ENCODE measurements around the gene SIRT6.
"Not testable (repeated sequence)": the region's sequence is repeated elsewhere in the genome, so short reads cannot be mapped to it uniquely, and the experiment has no call there.

SIRT6 gene

DNA sequence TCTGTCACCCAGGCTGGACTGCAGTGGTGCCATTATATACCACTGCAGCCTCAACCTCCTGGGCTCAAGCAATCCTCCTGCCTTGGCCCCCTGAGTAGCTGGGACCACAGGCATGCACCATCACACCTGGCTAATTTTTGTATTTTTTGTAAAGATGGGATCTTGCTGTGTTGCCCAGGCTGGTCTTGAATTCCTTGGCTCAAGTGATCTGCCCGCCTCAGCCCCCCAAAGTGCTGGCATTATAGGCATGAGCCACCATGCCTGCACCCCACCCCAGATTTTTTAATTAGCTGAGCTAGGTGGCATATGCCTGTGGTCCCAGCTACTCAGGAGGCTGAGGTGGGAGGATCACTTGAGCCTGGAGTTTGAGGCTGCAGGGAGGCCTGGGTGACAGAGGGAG is 39.4 kb downstream of the SIRT6 start:
- not testable (repeated sequence) for H3K9me3 ChIP-seq (ENCODE audit: control insufficient read depth, low read depth, low read length); H3K4me1 ChIP-seq (ENCODE audit: control insufficient read depth, low read depth, low read length); H3K27ac ChIP-seq (ENCODE audit: low read length); H3K9ac ChIP-seq (ENCODE audit: low read length); H3K27me3 ChIP-seq (ENCODE audit: control insufficient read depth, insufficient read depth, low read length); H3K36me3 ChIP-seq (ENCODE audit: control insufficient read depth, low read depth, low read length); H3K4me3 ChIP-seq (ENCODE audit: low read length)

DNA sequence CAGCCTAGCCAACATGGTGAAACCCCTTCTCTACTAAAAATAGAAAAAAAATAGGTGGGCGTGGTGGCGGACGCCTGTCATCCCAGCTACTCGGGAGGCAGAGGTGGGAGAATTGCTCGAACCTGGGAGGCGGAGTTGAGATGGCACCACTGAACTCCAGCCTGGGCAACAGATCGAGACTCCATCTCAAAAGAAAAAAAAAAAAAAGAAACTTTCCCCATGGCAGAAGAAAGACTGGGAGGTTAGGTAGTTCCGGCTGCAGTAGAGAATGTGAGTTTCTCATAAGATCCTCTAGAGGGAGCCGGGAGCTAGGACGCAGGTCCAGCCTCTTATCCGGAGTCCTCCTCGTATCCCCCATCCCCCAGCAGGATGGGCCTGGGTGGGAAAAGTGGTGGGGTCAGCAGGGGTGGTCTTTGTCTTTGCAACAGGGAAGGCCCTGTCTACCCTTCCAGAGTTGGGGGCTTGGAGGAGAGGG is 42.1 kb downstream of the SIRT6 start:
- Histone ChIP-seq H3K27ac (ENCODE audit: low read length) (no peak overlapping the region), H3K4me1 (ENCODE audit: control insufficient read depth, low read depth, low read length) (no peaks in the 10 kb centered on the region), H3K36me3 (ENCODE audit: control insufficient read depth, low read depth, low read length) (no peaks in the 10 kb centered on the region), H3K9me3 (ENCODE audit: control insufficient read depth, low read depth, low read length) (no peaks in the 10 kb centered on the region), H3K4me3 (ENCODE audit: low read length) (no peak overlapping the region), H3K27me3 (ENCODE audit: control insufficient read depth, insufficient read depth, low read length) (no peaks in the 10 kb centered on the region), H3K9ac (ENCODE audit: low read length) (no peak overlapping the region)

DNA sequence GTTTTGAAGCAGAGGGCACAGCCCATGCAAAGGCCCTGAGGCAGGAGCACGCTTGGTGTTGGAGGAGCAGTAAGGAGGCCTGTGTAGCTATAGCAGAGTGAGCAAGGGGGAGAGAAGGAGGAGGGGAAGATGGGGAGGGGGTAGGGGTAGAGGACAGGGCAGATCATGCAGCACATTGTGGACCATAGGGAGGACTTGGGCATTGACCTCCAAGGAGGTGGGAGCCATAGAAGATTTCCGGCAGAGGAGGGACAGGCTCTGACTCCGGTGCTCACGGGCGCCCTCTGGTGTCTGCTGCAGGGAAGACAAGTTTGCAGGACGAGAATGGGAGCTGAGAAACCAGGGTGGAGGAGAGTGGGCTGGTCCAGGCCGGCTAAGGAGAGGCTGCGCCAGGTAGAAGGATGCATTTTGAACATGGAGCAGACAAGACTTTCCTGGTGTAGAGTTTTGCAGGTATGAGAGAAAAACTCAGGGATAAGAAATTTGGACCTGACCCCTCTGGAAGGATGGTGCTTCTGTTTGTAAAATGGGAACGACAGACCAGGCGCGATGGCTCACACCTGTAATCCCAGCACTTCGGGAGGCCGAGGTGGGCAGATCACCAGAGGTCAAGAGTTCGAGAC is 42.6 kb downstream of the SIRT6 start:
- Histone ChIP-seq H3K4me1 (ENCODE audit: control insufficient read depth, low read depth, low read length) (no peaks in the 10 kb centered on the region), H3K9ac (ENCODE audit: low read length) (no peak overlapping the region), H3K27ac (ENCODE audit: low read length) (no peak overlapping the region), H3K27me3 (ENCODE audit: control insufficient read depth, insufficient read depth, low read length) (no peaks in the 10 kb centered on the region), H3K4me3 (ENCODE audit: low read length) (no peak overlapping the region), H3K9me3 (ENCODE audit: control insufficient read depth, low read depth, low read length) (no peaks in the 10 kb centered on the region), H3K36me3 (ENCODE audit: control insufficient read depth, low read depth, low read length) (no peaks in the 10 kb centered on the region)

DNA sequence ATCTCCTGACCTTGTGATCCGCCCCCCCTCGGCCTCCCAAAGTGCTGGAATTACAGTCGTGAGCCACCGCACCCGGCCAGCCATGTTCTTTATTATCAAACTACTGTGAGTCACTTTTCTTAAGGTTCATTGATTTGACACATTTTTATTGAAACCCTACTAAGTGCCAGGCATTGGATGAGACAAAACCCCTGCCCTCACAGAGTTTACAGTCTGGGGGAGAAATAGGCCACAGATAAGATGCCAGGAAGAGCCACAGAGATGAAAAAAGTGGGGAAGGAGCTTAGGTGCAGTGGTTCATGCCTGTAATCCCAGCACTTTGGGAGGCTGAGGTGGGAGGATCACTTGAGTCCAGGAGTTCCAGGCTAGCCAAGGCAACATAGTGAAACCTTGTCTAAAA is 43.9 kb downstream of the SIRT6 start:
- H3K4me3 ChIP-seq (ENCODE audit: low read length) = no peak overlapping the region
- H3K9me3 ChIP-seq (ENCODE audit: control insufficient read depth, low read depth, low read length) = no peaks in the 10 kb centered on the region
- no peaks in the 10 kb centered on the region for H3K36me3 ChIP-seq (ENCODE audit: control insufficient read depth, low read depth, low read length)
- H3K9ac ChIP-seq (ENCODE audit: low read length) = no peak overlapping the region
- H3K27me3 ChIP-seq (ENCODE audit: control insufficient read depth, insufficient read depth, low read length) = no peaks in the 10 kb centered on the region
- H3K4me1 ChIP-seq (ENCODE audit: control insufficient read depth, low read depth, low read length) = no peaks in the 10 kb centered on the region
- no peak overlapping the region for H3K27ac ChIP-seq (ENCODE audit: low read length)

DNA sequence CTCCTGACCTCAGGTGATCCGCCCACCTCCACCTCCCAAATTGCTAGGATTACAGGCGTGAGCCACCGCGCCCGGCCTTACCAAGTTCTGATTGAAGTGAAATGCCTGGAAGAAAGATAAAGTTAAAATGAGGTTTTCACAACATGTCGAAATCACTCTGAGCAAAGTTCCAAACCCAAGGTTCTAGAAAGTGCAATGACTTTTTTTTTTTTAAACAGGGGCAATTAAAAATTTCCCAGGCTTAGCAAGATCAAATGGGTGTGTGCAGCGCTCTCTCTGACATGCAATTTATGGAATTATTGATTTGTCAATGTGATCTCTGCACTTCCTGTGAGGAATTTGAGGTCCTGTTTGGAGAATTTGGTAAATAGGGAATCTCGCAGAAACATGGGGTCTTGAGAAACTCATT is 45.7 kb downstream of the SIRT6 start:
- no peak overlapping the region for H3K4me3 ChIP-seq (ENCODE audit: low read length)
- H3K36me3 ChIP-seq (ENCODE audit: control insufficient read depth, low read depth, low read length) = no peaks in the 10 kb centered on the region
- no peak overlapping the region for H3K27ac ChIP-seq (ENCODE audit: low read length)
- H3K9me3 ChIP-seq (ENCODE audit: control insufficient read depth, low read depth, low read length) = no peaks in the 10 kb centered on the region
- no peaks in the 10 kb centered on the region for H3K27me3 ChIP-seq (ENCODE audit: control insufficient read depth, insufficient read depth, low read length)
- H3K9ac ChIP-seq (ENCODE audit: low read length) = no peak overlapping the region
- H3K4me1 ChIP-seq (ENCODE audit: control insufficient read depth, low read depth, low read length) = no peaks in the 10 kb centered on the region

DNA sequence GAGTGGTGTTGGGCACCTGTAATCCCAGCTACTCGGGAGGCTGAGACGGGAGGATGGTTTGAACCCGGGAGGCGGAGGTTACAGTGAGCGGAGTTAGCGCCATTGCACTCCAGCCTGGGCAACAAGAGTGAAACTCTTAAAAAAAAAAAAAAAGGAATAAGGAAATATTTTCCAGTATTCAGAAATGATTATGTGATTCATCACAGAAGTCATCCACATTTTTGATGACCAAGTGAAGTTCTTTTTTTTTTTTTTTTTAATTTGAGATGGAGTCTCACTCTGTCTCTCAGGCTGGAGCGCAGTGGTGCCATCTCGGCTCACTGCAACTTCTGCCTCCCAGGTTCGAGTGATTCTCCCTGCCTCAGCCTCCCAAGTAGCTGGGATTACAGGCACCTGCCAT is 47.0 kb downstream of the SIRT6 start:
- not testable (repeated sequence) for H3K27me3 ChIP-seq (ENCODE audit: control insufficient read depth, insufficient read depth, low read length); H3K36me3 ChIP-seq (ENCODE audit: control insufficient read depth, low read depth, low read length); H3K4me1 ChIP-seq (ENCODE audit: control insufficient read depth, low read depth, low read length); H3K9ac ChIP-seq (ENCODE audit: low read length); H3K27ac ChIP-seq (ENCODE audit: low read length); H3K4me3 ChIP-seq (ENCODE audit: low read length); H3K9me3 ChIP-seq (ENCODE audit: control insufficient read depth, low read depth, low read length)

DNA sequence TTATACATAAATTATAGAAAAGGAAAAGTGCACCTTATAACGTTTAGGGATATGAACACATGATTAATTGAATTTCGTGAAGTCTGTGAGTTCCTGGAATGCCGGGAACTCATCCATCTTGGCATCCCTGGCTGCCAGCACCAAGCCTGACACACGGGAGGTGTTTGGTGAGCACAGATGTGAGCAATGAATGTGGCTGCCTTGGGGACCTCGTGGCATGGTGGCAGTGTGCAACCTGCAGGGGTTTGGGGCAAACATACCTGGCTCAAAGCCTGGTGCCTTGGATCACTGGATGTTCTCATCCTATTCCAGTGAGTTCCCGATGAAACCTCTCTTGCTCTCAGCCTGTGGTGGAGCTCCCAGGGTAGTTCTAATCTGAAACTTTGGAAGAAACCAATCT is 48.0 kb downstream of the SIRT6 start:
- H3K9ac ChIP-seq (ENCODE audit: low read length) = no peak overlapping the region
- H3K27ac ChIP-seq (ENCODE audit: low read length) = no peak overlapping the region
- no peaks in the 10 kb centered on the region for H3K36me3 ChIP-seq (ENCODE audit: control insufficient read depth, low read depth, low read length)
- no peaks in the 10 kb centered on the region for H3K27me3 ChIP-seq (ENCODE audit: control insufficient read depth, insufficient read depth, low read length)
- no peaks in the 10 kb centered on the region for H3K9me3 ChIP-seq (ENCODE audit: control insufficient read depth, low read depth, low read length)
- no peak overlapping the region for H3K4me3 ChIP-seq (ENCODE audit: low read length)
- H3K4me1 ChIP-seq (ENCODE audit: control insufficient read depth, low read depth, low read length) = no peaks in the 10 kb centered on the region

DNA sequence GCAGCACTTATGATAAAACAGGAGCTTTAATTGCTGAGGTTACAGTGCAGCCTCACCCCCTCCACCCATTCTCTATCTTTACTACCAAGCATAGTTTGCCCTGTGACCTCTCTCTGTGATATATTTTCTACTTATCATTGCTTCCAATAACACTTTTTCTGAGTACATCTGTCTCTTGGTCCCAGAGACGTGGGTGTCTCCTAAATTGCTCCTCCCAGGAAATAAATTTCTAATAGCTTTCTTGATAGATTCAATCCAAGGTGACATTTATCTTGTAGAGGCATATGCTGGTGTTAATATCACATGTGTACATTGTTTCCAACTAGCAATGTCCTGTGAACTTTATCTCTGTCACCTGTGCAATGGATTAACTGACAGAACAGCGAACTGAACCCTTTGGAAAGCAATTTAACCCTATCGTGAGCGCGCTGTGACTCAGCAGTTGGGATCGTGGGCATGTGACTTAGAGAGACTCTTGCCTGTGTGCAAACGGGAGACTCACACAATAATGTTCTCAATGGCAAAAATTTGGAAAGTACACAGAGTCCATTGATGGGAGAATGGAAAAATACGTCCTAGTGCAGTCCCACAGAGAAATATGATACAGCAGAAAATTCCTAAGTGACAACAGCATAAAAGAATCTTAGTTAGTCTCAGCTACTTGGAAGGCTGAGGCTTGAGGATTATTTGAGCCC is 51.5 kb downstream of the SIRT6 start:
- Histone ChIP-seq H3K9me3 (ENCODE audit: control insufficient read depth, low read depth, low read length) (no peaks in the 10 kb centered on the region), H3K4me3 (ENCODE audit: low read length) (no peak overlapping the region)

DNA sequence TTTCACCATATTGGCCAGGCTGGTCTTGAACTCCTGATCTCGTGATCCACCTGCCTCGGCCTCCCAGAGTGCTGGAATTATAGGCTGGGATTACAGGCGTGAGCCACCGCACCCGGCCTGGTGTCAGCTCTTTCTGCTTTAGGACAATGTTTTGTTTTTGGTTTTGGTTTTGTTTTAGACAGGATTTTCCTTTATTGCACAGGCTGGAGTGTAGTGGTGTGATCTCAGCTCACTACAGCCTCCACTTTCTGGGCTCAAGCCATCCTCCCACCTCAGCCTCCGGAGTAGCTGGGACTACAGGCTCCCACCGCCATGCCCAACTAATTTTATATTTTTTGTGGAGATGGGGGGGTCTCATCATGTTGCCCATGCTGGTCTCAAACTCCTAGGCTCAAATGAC is 53.3 kb downstream of the SIRT6 start:
- not testable (repeated sequence) for H3K27ac ChIP-seq (ENCODE audit: low read length); H3K36me3 ChIP-seq (ENCODE audit: control insufficient read depth, low read depth, low read length); H3K27me3 ChIP-seq (ENCODE audit: control insufficient read depth, insufficient read depth, low read length); H3K4me3 ChIP-seq (ENCODE audit: low read length); H3K9ac ChIP-seq (ENCODE audit: low read length); H3K9me3 ChIP-seq (ENCODE audit: control insufficient read depth, low read depth, low read length); H3K4me1 ChIP-seq (ENCODE audit: control insufficient read depth, low read depth, low read length)

More for the DNA sequence above, 51.5 kb downstream of the SIRT6 start:
- no peaks in the 10 kb centered on the region for H3K36me3 ChIP-seq (ENCODE audit: control insufficient read depth, low read depth, low read length)
- no peak overlapping the region for H3K27ac ChIP-seq (ENCODE audit: low read length)
- no peak overlapping the region for H3K9ac ChIP-seq (ENCODE audit: low read length)
- H3K4me1 ChIP-seq (ENCODE audit: control insufficient read depth, low read depth, low read length) = no peaks in the 10 kb centered on the region
- no peaks in the 10 kb centered on the region for H3K27me3 ChIP-seq (ENCODE audit: control insufficient read depth, insufficient read depth, low read length)

DNA sequence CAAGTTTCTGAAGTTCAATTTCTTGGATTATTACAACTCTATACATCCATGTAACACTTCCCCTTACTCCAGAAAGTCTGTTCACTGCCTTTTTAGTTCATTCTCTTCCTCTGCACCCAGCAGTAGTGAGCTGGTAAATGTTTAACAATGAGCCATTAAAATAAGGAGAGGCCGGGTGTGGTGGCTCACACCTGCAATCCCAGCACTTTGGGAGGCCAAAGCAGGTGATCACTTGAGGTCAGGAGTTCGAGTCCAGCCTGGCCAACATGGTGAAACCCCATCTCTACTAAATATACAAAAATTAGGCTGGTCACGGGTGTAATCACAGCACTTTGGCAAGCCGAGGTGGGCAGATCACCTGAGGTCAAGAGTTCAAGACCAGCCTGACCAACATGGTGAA is 55.0 kb downstream of the SIRT6 start:
- peaks cover 11% of the 10 kb centered on the region for H3K4me1 ChIP-seq (ENCODE audit: control insufficient read depth, low read depth, low read length)
- not testable (repeated sequence) for H3K27ac ChIP-seq (ENCODE audit: low read length); H3K9me3 ChIP-seq (ENCODE audit: control insufficient read depth, low read depth, low read length); H3K9ac ChIP-seq (ENCODE audit: low read length); H3K27me3 ChIP-seq (ENCODE audit: control insufficient read depth, insufficient read depth, low read length); H3K36me3 ChIP-seq (ENCODE audit: control insufficient read depth, low read depth, low read length); H3K4me3 ChIP-seq (ENCODE audit: low read length)

DNA sequence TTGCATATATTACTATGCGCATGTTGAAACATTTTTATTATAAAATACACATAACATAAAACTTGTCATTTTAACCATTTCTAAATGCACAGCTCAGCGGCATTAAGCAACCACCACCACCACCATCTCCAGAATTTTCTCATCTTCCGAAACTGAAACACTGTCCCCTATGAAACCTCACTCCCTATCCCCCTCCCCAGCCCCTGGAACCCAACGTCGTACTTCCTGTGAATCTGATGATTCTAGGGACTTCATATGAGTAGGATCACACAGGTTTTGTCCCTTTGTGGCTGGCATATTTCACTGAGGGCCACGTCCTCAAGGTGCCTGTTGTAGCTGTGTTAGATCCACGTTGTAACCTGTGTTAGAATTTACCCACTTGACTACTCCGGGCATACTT is 57.7 kb downstream of the SIRT6 start:
- Histone ChIP-seq H3K27me3 (ENCODE audit: control insufficient read depth, insufficient read depth, low read length) (no peaks in the 10 kb centered on the region), H3K4me1 (ENCODE audit: control insufficient read depth, low read depth, low read length) (peaks cover 11% of the 10 kb centered on the region), H3K36me3 (ENCODE audit: control insufficient read depth, low read depth, low read length) (peaks cover 5% of the 10 kb centered on the region), H3K9me3 (ENCODE audit: control insufficient read depth, low read depth, low read length) (no peaks in the 10 kb centered on the region), H3K4me3 (ENCODE audit: low read length) (peak overlapping the region; percentile 87), H3K27ac (ENCODE audit: low read length) (no peak overlapping the region), H3K9ac (ENCODE audit: low read length) (peak overlapping the region; percentile 71)
